B cell (primary cell): ENCODE measurements around the gene F12. TPM values are rescaled to one million over a fixed set of nuclear protein-coding genes. Genes with fewer than 3 reads are reported as not detected.

Experiments
- ATAC-seq: fragments of 200-7000 bp; cut with Tn5 transposase; one replicate; pipeline ENCODE4 v1.10.0; 2021; ENCODE audit warnings: low read depth, mild to moderate bottlenecking, moderate number of reproducible peaks, moderate library complexity
- CTCF ChIA-PET: fragments of 350-600 bp; sonication (Branson Sonifier 250); formaldehyde crosslinking; loops from one replicate; lab custom pipeline; 2021; ENCODE audit warnings: antibody characterized with exemption, inconsistent platforms; lab: Charles Lee
- POLR2A ChIA-PET: fragments of 350-600 bp; sonication (Branson Sonifier 250); formaldehyde crosslinking; loops from one replicate; lab custom pipeline; 2021; ENCODE audit warnings: antibody characterized with exemption; lab: Charles Lee
- DNase-seq: peaks from one replicate; pipeline ENCODE4 v3.0.0; 2013
- H2AFZ ChIP-seq: 2 replicates; pipeline ENCODE4 v1.6.1; 2012; ENCODE audit warnings: mild to moderate bottlenecking, low read depth, low read length; ENCODE audit not compliant: insufficient read depth, poor library complexity, severe bottlenecking
- H3K27ac ChIP-seq, 2 donors: 1 replicate in 1 of 2; 2 replicates in 1 of 2; pipeline ENCODE4 v1.5.1; 2012 to 2013; ENCODE audit warnings: low read length in 2 of 2, mild to moderate bottlenecking in 2 of 2, moderate library complexity in 1 of 2
- H3K27me3 ChIP-seq, 4 experiments: fragments of 200-600 bp in 1 of 4; sonication (generic) in 1 of 4; replicated peaks in 1 of 4; 1 replicate in 2 of 4; 2 replicates in 2 of 4; pipeline versions ENCODE4 v1.6.1 to v1.7.0; 2013 to 2016; ENCODE audit warnings: low read length in 3 of 4, mild to moderate bottlenecking in 2 of 4, mixed read lengths in 1 of 4, moderate library complexity in 1 of 4; ENCODE audit not compliant: insufficient read depth in 4 of 4, control insufficient read depth in 3 of 4; ENCODE audit errors: control extremely low read depth in 1 of 4
- H3K36me3 ChIP-seq, 2 experiments: replicated peaks in 1 of 2; 1 replicate in 1 of 2; 2 replicates in 1 of 2; pipeline versions ENCODE4 v1.6.1 to v1.7.1; 2013; ENCODE audit warnings: low read length in 1 of 2; ENCODE audit not compliant: insufficient read depth in 2 of 2, control insufficient read depth in 1 of 2; ENCODE audit errors: control extremely low read depth in 1 of 2, extremely low read depth in 1 of 2
- H3K4me1 ChIP-seq, 2 donors: fragments of 200-600 bp in 1 of 2; sonication (generic) in 1 of 2; 1 replicate in 1 of 2; 2 replicates in 1 of 2; pipeline versions ENCODE4 v1.5.1 to v1.6.1; 2013 to 2017; ENCODE audit warnings: low read length in 2 of 2; ENCODE audit not compliant: control insufficient read depth in 2 of 2, insufficient read depth in 2 of 2
- H3K4me2 ChIP-seq: replicated peaks from 2 replicates; pipeline ENCODE3; 2012; ENCODE audit warnings: mild to moderate bottlenecking, low read depth, low read length; ENCODE audit not compliant: poor library complexity, severe bottlenecking
- H3K4me3 ChIP-seq, 5 experiments: fragments of 200-600 bp in 1 of 5; sonication (generic) in 1 of 5; 1 replicate in 3 of 5; 2 replicates in 2 of 5; pipeline versions ENCODE4 v1.5.1 to v1.7.0; 2011 to 2016; ENCODE audit warnings: low read length in 4 of 5, mild to moderate bottlenecking in 4 of 5, low read depth in 2 of 5, control low read depth in 1 of 5, moderate library complexity in 1 of 5; ENCODE audit not compliant: insufficient read depth in 1 of 5; ENCODE audit errors: control extremely low read depth in 1 of 5, extremely low read depth in 1 of 5
- H3K79me2 ChIP-seq: fragments of 200-600 bp; sonication (generic); one replicate; pipeline ENCODE4 v1.6.0; 2016; ENCODE audit warnings: low read length; ENCODE audit not compliant: control insufficient read depth, insufficient read depth
- H3K9ac ChIP-seq: fragments of 200-600 bp; sonication (generic); 2 replicates; pipeline ENCODE4 v1.6.1; 2017; ENCODE audit warnings: mild to moderate bottlenecking, low read length, moderate library complexity
- H3K9me3 ChIP-seq, 3 donors: one replicate each; pipeline versions ENCODE4 v1.6.1 to v1.7.1; 2013; ENCODE audit warnings: low read length in 2 of 3; ENCODE audit not compliant: control insufficient read depth in 2 of 3, insufficient read depth in 1 of 3; ENCODE audit errors: control extremely low read depth in 1 of 3
- H4K20me1 ChIP-seq: 2 replicates; pipeline ENCODE4 v1.6.0; 2012; ENCODE audit warnings: mild to moderate bottlenecking, low read length; ENCODE audit not compliant: insufficient read depth, control insufficient read depth, poor library complexity, severe bottlenecking
- H3K27ac Mint-ChIP-seq: one replicate; pipeline ENCODE4 v1.8.0; 2021; ENCODE audit warnings: mixed read lengths
- H3K27me3 Mint-ChIP-seq: one replicate; pipeline ENCODE4 v1.8.0; 2021; ENCODE audit warnings: mixed read lengths
- H3K4me1 Mint-ChIP-seq: one replicate; pipeline ENCODE4 v1.8.0; 2021; ENCODE audit warnings: mixed read lengths
- H3K4me3 Mint-ChIP-seq: one replicate; pipeline ENCODE4 v1.8.0; 2021; ENCODE audit warnings: mixed read lengths
- H3K9me3 Mint-ChIP-seq: one replicate; pipeline ENCODE4 v1.8.0; 2022; ENCODE audit warnings: mixed read lengths; ENCODE audit not compliant: insufficient read depth
- CTCF ChIP-seq: fragments of 200-600 bp; IDR thresholded peaks from one replicate; pipeline ENCODE4 v1.8.0; 2022; ENCODE audit warnings: antibody characterized with exemption, mild to moderate bottlenecking
- EZH2 ChIP-seq: IDR thresholded peaks from 2 replicates; pipeline ENCODE4 v1.6.1; 2012; ENCODE audit warnings: borderline replicate concordance, low read depth, mild to moderate bottlenecking, moderate library complexity, low read length; ENCODE audit not compliant: insufficient read depth, poor library complexity, severe bottlenecking
- WGBS: methylation state at CpG from one replicate; pipeline ENCODE4 v1.1.5; 2013; ENCODE audit warnings: missing lambda C conversion rate; ENCODE audit not compliant: insufficient coverage; 5-methylcytosine and 5-hydroxymethylcytosine counted together
- intact Hi-C: fragments of 100-400 bp; cut with micrococcal nuclease; formaldehyde crosslinking; loops from one replicate; pipeline ENCODE4 v1.10.0; 2022
- polyA plus RNA-seq: library from polyadenylated mRNA; depleted of rRNA; stranded (reverse); fragments of >200 nt; gene quantifications from 2 replicates; pipeline ENCODE4 v1.2.3, GENCODE V29; 2012
- total RNA-seq, 2 donors: library from RNA; stranded (reverse); fragments of 120-200 nt in 1 of 2; gene quantifications; 1 replicate in 1 of 2; 2 replicates in 1 of 2; pipeline versions ENCODE4 v1.2.3 to v1.2.4, GENCODE V29; 2013 to 2022

F12 gene
- total and polyA plus RNA-seq, 2 donors (not counting 1 experiment from before 2014, with no cell fraction given): 3.1 TPM; not detected in 1

GRCh38 chr5:177382423-177383029, 26.8 kb downstream of the F12 start:
- WGBS: 42% methylated on average over 10 of the region's 11 CpGs
- POLR2A ChIA-PET: no interaction called here

More at GRCh38 chr5:177382423-177383029, 26.8 kb downstream of the F12 start:
- Mint-ChIP-seq H3K4me1 (peaks cover 2% of the 10 kb centered on the region), H3K27me3 (peaks cover 21% of the 10 kb centered on the region), H3K27ac (no peak overlapping the region), H3K9me3 (no peaks in the 10 kb centered on the region), H3K4me3 (no peak overlapping the region)
- CTCF ChIA-PET: interaction anchor here (0.9 to 1.4 kb wide), 6 partner anchors 18 to 268 kb away, joined by 3 to 5 read pairs (median 3); no protein-coding TSS in a partner anchor
- H3K27me3 ChIP-seq: peaks cover 0 to 16% (median 0%) of the 10 kb centered on the region in 4 experiments
- H2AFZ ChIP-seq: no peak overlapping the region
- H3K9me3 ChIP-seq: no peaks in the 10 kb centered on the region
- no peak for DNase-seq
- no peak overlapping the region for H3K4me3 ChIP-seq
- no peaks in the 10 kb centered on the region for H3K4me1 ChIP-seq
- no peak overlapping the region for H3K4me2 ChIP-seq
- no peaks in the 10 kb centered on the region for H4K20me1 ChIP-seq
- intact Hi-C loops: no loop called here
- no peaks in the 10 kb centered on the region for H3K79me2 ChIP-seq
- no peaks in the 10 kb centered on the region for H3K36me3 ChIP-seq
- TF ChIP-seq CTCF (no peak), EZH2 (no peak)
- no peak overlapping the region for H3K27ac ChIP-seq
- H3K9ac ChIP-seq: no peak overlapping the region
- ATAC-seq: no peak
